Activated CD8-positive, alpha-beta memory T cell treated with anti-CD3 and anti-CD28 coated beads, Interleukin-2, amount 50 U/mL, for 1 hour (primary cell): ENCODE data around the gene ATP8B4.

Experiments
- DNase-seq: peaks from one replicate; pipeline ENCODE4 v3.0.0-alpha.2; 2020; ENCODE audit errors: extremely low read depth

ATP8B4 gene

DNA sequence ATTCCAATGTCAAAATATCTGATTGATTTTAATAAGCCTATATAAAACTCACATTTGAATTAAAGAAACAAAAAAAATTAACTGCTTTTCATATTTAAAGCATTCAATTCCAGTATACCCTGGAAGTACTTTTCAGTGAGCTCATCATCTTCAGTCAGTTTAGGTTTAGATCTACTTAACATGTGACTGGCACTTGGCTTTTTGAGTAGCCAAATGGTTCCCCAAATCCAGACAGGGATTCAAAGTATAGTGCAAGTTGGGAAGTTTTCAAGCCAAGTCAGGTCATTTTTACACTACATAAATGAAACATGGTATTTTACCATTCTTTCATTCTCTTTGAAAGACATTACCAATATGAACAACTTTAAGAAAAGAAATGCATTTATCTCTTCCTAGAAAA, 57.5 kb downstream of the ATP8B4 start:
- no peak for DNase-seq

DNA sequence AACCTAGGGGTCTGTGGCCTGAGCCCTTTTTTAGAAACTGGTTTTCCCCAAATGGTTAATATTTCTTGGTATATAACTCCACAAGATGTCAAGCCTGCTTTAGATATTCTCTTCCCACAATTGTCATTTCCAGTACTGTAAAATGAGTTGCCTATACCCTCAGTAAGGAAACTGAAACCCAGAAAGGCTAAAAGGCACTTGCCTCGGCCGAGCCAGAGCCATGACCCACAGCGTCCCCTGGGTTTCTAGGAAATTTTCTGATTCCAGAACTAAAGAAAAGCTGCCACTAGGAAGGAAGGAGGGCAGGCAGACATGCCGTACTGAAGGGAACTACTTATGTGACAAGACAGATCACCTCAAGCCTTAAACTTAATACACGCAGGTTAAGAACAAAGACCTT, 59.1 kb downstream of the ATP8B4 start:
- no peak for DNase-seq

DNA sequence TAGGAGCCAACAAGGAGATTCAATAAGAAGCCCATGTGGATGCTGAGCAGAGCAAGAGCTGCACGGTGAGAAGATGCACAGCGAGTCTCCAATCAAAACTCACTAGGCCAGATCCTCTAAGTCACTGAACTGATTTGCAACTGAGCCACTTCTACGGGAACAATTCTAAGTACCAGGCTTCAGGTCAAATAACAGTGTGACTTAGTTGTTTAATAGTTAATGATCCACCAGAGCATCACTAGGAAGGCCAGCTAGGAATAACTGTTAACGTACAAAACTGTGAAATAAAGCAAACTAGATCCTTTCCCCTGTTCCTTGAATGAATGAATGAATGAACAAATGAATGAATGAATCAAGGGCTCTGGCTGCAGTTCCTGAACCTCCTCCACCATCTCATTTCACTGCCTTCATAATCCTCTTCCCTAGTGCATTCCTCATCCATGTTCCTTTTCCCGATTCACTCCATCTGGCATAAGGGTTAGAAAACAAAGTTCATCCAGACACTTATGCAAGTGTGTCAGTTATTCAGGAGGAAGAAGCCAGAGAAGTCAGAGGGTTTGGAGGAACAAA, 59.7 kb downstream of the ATP8B4 start:
- DNase-seq = no peak

DNA sequence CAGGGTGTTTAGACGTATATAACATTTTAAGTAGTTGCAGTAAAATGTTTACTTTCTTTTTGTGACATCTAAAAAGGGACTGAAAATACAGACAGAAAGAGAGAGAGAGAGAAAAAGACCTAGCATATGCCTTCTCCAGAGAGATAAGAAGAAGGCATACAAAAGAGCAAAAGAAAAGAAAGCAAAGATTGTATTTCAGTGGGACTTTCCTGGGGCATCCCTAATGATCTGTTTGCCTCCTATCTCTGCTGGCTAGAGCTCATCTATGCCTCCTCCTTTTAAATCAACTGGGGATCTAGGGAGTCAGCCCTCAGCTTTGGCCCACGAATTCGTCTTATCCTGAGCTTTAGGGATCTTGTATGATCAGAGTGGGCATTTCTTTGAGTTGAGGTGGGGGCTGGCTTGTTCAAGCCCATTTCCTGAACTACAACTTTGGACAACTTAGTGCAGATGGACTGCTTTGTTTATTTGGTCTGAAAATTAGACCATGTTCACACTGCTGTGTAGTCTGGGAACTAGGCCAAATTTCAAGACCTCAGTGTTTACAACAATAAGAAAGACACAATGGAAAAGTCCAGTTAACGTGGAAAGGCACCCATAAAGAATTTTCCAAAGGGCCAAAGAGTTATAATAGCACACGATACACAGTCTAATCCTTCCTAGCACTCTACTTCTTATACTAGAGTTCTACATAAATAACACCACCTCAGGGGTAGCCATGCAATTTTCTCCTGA, 61.0 kb downstream of the ATP8B4 start:
- no peak for DNase-seq

DNA sequence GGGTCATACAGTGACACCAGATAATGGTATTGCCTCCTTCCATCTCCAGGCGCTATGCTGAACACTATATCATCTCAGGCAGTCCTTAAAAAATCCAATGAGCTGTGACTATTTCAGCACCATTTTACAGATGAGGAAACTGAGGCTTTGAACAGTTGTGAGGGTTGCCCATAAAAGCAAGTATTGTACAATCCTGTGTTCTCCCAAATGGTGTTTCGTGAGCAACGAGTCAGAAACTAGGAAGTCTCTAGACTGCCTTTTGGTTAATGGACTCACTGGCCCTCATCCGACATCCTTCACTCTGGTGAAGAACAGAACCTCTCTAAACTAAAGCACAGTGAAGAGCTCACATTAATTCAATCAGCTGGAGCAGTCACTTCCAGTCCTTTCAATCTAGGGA, 61.8 kb downstream of the ATP8B4 start:
- no peak for DNase-seq

DNA sequence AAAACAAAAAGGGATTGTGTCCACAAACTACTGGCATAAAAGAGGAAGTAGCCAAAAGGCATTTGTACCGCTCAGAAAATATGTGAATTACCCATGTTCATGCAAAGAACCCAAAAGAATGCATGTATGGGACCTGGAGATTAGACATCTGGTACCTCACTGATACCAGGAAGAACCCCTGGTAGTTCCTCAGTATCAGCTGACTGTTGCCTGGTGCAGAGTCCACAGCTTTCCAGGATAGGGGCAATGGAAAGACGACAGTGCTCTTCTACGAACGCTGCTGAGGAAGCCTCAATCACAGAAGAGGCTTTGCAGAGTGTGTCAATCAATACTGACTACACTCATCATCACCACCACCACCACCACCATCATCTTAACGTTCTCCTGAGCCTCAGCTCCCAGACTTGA, 63.3 kb downstream of the ATP8B4 start:
- no peak for DNase-seq

DNA sequence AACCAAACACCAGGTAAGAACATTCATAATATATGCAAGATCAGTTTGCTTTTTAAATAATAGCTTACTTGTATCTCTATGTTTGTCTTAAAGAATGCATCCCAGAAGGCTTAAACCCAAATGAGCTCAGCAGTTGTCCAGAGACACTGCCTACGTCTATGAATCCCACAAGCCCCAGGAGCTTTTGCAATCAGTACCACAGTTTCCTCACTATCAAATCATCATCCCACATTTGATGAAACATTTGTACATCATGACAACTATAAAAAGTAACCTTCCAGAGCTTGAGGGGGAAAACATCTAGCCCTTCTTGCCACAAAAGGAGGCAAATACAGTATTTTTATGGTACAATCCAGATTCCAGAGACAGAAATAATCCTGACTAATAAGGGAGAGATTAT, 63.7 kb downstream of the ATP8B4 start:
- no peak for DNase-seq

DNA sequence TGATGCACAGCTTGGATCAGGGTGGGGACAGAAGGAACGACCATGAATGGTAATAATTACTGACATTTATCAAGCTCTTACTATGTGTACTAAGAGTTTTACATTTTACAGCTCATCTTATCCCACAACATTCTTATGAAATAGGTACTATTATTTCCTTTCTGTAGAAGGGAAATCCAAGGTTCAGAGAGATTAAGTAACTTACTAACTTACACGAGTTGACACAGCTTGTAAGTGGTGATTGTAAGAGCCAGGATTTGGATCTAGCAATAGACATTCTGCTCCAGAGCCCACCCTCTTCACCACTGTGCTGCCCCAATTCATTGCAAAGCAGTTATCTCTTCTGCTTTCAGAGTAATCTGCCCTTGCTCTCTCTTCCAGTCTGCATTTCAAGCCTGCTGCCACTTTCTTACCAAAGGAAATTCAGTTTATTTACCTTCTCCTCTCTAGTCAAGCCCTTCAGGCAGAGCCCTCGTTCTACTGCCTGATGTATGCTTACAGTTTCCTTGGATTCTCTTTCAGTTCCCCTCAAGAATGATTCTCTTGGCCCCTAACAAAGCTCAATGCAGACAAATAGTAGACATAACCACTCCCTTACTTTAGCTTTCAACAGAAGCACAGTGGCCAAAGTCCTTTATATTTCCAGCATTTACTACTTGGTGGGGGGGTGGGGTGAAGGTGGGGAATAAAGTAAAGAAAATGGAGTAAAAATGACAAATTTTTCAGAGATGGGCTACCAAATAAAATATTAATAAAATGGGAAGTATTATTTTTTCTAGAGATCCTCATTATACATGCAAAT, 65.8 kb downstream of the ATP8B4 start:
- DNase-seq = no peak

DNA sequence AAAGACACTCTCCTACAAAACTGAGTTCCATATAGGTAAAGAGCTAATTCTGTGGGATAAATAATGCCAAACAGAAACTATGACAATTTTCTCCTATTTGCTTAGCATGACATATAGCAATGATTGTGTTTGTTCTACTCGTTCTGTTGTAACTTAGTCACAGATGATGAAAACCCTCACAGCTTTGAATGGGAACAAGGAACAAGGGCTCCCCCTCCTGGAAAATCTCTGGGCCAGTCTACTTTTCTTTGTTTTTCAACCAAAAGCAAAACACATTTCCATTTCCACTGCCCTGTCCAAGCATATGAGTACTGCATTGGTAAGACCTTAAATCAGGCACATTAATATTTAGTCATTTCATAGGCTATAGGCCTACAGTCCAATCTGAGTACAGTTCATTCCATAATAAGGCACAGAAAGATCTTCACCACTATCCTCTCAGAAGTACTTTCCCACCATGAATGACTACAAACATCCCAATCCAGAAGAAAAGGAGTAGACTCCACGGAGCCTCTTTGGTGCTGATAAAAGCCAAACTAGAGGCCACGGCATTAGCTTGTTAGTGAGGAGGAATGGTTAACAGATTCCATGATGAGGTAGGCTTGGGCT, 67.1 kb downstream of the ATP8B4 start:
- no peak for DNase-seq

DNA sequence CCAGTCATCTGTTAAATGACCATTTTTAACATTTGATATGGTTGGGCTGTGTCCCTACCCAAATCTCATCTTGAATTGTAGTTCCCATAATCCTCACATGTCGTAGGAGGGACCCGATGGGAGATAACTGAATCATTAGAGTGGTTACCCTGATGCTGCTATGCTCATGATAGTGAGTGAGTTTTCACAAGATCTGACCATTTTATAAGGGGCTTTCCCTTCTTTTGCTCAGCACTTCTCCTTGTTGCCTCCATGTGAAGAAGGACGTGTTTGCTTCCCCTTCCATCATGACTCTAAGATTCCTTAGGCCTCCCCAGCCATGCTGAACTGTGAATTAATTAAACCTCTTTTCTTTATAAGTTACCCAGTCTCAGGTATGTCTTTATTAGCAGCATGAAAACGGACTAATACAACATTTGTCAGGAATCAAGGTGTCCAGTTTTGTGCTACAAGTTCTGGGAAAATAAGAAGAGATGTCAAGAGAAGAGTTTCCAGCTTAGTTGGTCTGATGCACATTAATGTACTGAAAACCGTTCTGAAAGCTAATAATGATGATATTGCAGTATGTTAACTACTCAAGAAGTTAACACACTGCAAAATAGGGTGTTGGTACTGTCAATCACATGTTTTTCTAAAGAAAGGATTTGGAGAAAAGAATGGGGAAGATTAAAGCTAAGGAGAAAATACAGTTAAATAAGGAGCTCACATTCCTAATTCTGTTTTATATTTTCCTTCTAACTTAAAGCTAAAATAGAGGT, 67.9 kb downstream of the ATP8B4 start:
- DNase-seq = no peak

DNA sequence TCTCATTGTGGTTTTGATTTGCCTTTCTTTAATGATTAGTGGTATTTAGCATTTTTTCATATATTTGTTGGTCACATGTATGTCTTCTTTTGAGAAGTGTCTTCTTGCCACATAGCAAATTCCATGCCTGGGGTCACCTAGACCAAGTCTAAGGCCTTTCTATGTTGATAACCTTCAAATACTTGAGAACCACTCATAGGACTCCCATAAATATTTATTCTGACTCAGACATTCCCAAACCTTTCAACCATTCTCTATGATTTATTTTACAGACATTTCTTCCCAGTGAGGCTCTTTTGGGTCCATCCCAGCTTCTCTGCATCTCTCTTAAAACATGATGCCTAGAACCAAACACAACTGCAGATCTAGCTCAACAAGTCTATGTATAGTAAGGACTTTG, 69.2 kb downstream of the ATP8B4 start:
- DNase-seq = no peak

DNA sequence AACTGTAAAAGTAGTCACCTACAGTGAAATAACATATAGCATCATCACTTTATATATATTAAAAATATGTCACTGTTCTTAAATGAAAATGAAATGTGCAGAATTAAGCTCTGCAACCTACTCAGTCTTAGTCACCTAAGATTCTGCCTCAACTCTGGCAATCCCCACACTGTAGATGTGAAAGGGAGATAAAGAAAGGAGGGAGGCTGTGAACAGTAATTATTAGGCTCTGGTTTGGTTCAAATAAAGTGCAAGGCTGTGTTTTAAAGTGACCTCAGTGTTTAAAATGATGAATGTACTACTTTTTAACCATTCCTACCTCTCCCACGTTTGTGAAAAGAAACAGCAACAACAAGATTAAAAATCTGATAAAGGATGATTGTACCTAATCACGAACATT, 72.2 kb downstream of the ATP8B4 start:
- DNase-seq = no peak

DNA sequence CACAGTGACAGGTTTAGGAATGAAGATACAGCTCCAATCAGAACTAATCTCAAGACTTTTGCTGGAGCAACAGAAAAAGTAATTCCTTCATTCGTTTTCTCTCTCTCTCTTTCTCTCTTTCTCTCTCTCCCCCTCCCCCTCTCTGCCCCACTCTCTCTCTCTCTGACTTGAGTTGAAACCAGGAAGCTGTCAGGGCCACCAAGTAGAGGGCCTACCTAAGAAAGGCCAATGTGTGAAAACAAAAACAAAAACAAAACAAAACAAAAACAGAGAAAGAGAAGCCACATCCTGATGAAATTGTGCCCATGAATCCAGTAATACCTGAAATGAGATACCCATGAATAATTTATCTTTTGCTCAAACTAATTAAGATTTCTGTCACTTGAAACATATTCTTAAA, 72.9 kb downstream of the ATP8B4 start:
- DNase-seq = no peak

DNA sequence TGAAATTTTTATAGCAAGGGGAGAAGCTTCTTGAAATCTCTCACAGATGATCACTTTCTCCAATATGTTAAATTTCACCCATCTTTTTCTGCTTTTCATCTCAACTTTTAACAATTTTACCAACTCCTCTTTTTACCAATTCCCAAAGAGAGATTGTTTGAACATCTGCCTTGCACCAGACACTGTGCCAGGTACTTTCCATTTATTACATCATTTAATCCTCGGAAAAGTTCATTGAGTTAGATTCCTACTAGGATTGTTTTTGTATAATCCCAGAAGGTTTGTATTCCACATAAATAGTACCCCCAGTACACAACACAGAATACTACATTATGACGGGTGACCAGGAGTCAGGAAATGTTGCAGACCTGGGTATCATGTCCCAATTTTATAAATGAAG, 74.1 kb downstream of the ATP8B4 start:
- DNase-seq = no peak

DNA sequence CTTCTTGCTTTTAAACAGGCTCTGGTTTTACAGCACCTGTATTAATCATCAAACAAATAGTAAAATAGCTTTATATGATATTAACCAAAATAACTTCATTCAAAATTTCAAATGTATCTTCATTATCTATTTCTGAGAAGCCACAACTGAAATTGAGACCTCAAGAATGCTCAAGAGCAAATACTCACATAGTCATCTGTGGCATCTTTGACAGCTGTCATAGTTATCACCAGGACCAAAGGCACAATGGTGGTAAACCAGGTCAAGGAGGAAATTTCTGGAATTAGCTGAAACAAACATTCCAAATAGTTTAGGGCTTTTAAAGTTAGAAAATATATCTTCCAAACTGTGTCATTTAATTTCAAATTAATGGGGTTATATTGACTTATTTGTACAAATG, 74.6 kb downstream of the ATP8B4 start:
- no peak for DNase-seq

DNA sequence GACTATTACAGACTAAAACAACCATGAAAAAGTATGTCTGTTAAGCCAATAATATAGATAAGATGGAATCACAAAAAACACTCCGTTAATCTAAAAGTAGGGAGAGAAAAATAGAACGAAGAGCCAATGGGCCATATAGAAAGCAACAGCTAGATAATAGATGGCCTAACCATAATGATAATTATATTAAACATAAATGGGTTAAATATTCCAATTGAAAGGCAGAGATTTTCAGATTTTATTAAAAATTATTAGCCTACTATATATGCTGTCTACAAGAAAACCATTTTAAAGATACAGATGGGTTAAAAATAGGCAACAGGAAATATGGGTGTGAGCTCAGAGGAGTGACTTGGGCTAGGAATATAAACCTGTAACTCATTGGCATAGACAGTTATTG, 76.3 kb downstream of the ATP8B4 start:
- DNase-seq = no peak

DNA sequence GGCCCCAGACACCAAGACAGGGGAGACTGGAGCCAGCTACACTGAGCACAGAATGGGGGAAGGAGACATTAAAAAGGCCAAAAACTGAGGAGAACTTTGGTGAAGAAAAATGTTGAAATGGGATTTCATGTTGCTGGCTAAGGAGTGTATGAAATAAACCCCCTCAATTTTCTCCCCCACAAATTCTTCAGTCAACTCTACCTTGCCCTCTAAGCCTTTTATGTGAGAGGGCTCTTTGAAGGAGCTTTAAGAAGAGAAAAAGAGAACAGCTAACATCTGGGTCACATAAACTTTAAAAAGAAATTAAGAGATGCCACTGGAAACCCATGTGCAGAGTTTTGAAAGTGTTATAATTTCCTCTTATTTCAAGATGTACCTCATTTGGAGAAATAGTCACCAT, 88.6 kb downstream of the ATP8B4 start:
- no peak for DNase-seq

DNA sequence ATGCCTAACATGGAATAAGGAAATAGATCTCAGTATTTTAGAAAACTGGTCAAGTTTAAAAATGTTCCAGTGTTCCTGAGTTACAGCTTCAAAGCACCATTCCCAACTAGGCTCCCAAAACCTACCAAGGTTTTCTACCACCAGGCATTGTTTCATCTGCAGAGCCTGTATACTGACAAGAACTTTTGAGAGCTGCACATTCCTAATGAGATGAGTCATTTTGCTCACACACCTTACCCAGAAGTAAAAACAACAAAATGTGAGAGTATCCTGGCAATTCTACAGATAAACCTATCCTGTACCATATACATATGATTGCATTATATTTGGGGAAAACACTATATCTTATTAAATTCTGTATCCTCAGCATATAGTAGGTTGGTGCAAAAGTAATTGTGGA, 90.7 kb downstream of the ATP8B4 start:
- no peak for DNase-seq

DNA sequence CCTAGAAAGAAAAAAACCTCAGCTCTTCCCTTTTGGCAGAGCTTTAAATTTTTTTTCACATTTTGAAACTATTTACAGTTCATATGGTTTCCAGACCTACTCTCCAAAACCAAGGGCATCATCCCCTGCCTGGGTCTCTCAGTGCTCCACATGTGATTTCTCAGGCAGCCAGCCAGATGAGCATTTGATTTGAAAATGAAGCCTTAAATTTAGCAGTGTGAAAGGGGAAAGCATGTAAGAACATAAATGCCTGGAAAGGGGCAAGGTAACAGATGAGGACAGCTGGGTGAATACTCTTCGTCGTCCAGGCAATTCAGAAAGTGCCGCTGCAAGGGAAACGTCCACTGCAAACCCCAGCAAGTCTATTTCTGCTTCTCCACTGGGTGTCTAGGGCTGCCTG, 94.8 kb downstream of the ATP8B4 start:
- no peak for DNase-seq

DNA sequence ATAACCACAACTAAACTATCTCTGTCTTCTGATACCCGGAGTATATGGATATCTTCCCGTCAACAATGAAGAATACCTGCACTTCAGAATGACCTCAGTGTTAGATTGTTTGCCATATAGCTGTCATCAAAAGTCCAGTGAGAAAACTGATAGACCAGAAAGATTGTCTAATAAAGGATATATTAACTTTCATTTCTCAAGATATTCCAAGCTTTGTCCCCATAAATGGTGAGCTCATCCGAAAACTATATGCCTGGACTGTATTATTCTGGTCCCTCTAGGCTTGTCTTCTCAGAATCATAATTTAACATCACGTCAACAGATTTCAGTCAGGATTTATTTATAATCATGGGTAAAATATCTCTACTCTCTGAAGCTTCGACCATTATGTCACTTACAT, 100.5 kb downstream of the ATP8B4 start:
- DNase-seq = no peak

DNA sequence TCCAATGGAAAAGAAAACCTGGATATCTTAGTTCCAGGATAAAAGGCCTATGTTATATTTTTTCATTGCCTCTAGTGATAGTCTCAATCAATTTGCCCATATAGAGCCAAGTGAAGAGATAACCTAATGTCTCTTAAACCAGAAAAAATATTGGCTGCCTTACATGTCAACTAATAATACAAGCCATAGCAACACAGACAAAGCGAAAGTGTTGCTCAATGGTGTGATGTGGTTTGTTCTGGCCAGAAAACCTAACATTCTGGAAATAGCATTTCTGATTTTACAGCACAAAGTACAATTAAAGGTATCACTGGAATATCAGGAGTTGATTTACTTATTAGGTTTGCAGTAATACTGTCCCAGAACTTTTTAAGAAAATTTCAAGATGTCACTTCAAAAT, 101.5 kb downstream of the ATP8B4 start:
- no peak for DNase-seq

DNA sequence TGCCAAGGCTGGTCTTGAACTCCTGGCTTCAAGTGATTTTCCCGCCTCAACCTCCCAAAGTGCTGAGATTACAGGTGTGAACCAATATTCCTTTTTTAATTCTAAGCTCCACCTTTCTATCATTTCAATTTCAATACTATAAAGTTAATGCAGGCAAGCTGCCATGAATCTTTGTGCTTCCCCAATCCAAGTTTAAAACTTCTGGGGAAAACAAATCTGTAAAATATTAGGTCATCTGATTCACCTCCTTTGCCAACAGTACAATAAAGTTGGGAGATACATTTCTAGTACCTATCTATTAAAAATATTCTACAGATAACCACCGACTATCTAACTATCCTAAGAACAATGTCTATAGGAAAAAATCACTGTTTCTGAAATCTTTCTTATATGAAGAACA, 102.1 kb downstream of the ATP8B4 start:
- no peak for DNase-seq
